SW480 (cell line): ENCODE results near the gene SPINK2.
A peak's percentile ranks its signal among the peaks of the same experiment; 100 is the strongest.

Experiments used
- DNase-seq: peaks from one replicate; pipeline ENCODE4 v3.0.0-alpha.2; 2016; ENCODE audit warnings: low spot score

SPINK2 gene

GRCh38 chr4:56799824-56800756 is 21.4 kb downstream of the SPINK2 start:
- DNase-seq: peak; percentile 69

- no peak for DNase-seq
Observed at GRCh38 chr4:56799161-56799759, 22.2 kb downstream of the SPINK2 start.

GRCh38 chr4:56796211-56796610 is 25.3 kb downstream of the SPINK2 start:
- DNase-seq: no peak

GRCh38 chr4:56791316-56791715 is 30.2 kb downstream of the SPINK2 start:
- no peak for DNase-seq

GRCh38 chr4:56790691-56791091 is 30.8 kb downstream of the SPINK2 start:
- DNase-seq: no peak

- no peak for DNase-seq
Observed at GRCh38 chr4:56788081-56788480, 33.4 kb downstream of the SPINK2 start.

- DNase-seq: no peak
Observed at GRCh38 chr4:56787380-56787779, 34.1 kb downstream of the SPINK2 start.

- no peak for DNase-seq
Observed at GRCh38 chr4:56786955-56787354, 34.5 kb downstream of the SPINK2 start.

- no peak for DNase-seq
Observed at GRCh38 chr4:56783986-56784385, 37.5 kb downstream of the SPINK2 start.

- no peak for DNase-seq
Observed at GRCh38 chr4:56782019-56782418, 39.5 kb downstream of the SPINK2 start.

GRCh38 chr4:56773346-56773745 is 48.2 kb downstream of the SPINK2 start:
- DNase-seq: no peak

GRCh38 chr4:56772134-56772533 is 49.4 kb downstream of the SPINK2 start:
- DNase-seq: no peak

- no peak for DNase-seq
Observed at GRCh38 chr4:56768763-56769162, 52.7 kb downstream of the SPINK2 start.

- DNase-seq: no peak
Observed at GRCh38 chr4:56768316-56768715, 53.2 kb downstream of the SPINK2 start.

- no peak for DNase-seq
Observed at GRCh38 chr4:56767567-56767966, 53.9 kb downstream of the SPINK2 start.

GRCh38 chr4:56764775-56765174 is 56.7 kb downstream of the SPINK2 start:
- DNase-seq: no peak

- DNase-seq: no peak
Observed at GRCh38 chr4:56764223-56764622, 57.3 kb downstream of the SPINK2 start.

GRCh38 chr4:56762484-56763250 is 58.8 kb downstream of the SPINK2 start:
- no peak for DNase-seq

GRCh38 chr4:56760183-56760582 is 61.3 kb downstream of the SPINK2 start:
- DNase-seq: no peak
